Urinary bladder (tissue), 4 donors: ENCODE measurements around the gene DNAJC30. TPM values are rescaled to one million over a fixed set of nuclear protein-coding genes. Genes with fewer than 3 reads are reported as not detected.
"Not testable (repeated sequence)": the region's sequence is repeated elsewhere in the genome, so short reads cannot be mapped to it uniquely, and the experiment has no call there.

Experiments used
- DNase-seq: peaks from one replicate; pipeline ENCODE4 v3.0.0-alpha.2; 2015; ENCODE audit errors: extremely low spot score
- H3K27ac ChIP-seq: one replicate; pipeline ENCODE4 v1.5.1; 2013; ENCODE audit warnings: low read depth, mild to moderate bottlenecking, moderate library complexity
- H3K36me3 ChIP-seq: one replicate; pipeline ENCODE4 v1.6.1; 2013; ENCODE audit warnings: mild to moderate bottlenecking, moderate library complexity; ENCODE audit not compliant: insufficient read depth
- H3K4me1 ChIP-seq: one replicate; pipeline ENCODE4 v1.6.1; 2013; ENCODE audit warnings: mild to moderate bottlenecking, moderate library complexity; ENCODE audit not compliant: insufficient read depth
- H3K4me3 ChIP-seq: one replicate; pipeline ENCODE4 v1.5.1; 2013; ENCODE audit warnings: low read depth, low read length
- WGBS: extraction: QIAGEN DNeasy Blood & Tissue Kit; methylation state at CpG from one replicate; pipeline ENCODE4 v1.1.7; 2013; 5-methylcytosine and 5-hydroxymethylcytosine counted together
- polyA plus RNA-seq: library from polyadenylated mRNA; stranded (reverse); fragments of 200-250 nt; gene quantifications from one replicate; pipeline ENCODE4 v1.2.3, GENCODE V29; 2013
- total RNA-seq: library from RNA; depleted of rRNA; stranded (reverse); fragments of >200 nt; gene quantifications from one replicate; pipeline ENCODE4 v1.2.3, GENCODE V29; 2014
- donor health status: healthy with polysubstance abuse.
- donor health status: healthy.

Gene DNAJC30
- total and polyA plus RNA-seq, 2 donors = 2.6 to 11.4 TPM

DNA sequence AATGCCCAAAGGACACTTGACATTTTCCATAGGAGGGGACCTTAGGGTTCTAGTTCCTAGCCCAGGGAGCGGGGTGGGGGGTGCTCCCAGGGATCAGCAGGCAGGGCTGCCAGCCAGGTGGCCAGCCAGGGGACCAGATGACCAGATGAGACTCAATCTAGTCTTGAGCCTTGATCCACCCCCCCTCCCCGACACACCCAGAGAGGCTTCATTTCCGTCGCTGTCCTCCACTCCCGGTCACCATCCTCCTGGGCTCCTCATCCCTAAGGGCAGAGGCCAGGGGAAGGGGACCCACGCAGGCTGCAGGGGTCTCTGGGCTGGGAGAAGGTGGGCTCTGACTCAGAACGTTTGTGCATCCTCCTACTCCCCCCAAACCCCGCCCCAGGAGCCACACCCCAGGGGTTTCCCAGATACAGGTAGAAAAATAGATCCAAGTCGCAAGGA, 35.2 kb upstream of the DNAJC30 start:
- 41% methylated on average over 9 of the region's 9 CpGs for WGBS
- Histone ChIP-seq H3K4me3 (peak overlapping the region; percentile 86), H3K36me3 (no peaks in the 10 kb centered on the region), H3K27ac (no peak overlapping the region), H3K4me1 (no peaks in the 10 kb centered on the region)
- DNase-seq = no peak

DNA sequence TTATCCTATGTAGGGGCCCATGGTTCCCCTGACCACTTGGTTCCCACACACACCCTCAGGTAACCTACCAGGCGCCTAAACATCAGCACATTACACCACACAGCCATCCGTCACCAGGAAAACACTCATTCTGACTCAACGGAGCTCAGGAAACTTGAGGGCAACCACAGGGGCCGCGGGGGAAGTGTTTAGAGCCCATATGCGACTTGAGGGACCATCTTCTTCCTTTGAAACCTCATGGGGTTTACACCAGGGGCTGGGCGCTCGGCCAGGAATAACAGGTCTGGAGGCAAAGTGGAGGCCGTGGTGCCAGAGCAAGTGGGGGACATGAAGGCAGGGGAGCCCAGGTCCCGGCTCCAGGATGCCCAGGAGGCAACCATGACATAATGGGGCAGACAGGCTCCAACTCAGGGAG, 34.7 kb upstream of the DNAJC30 start:
- no peak overlapping the region for H3K4me3 ChIP-seq
- H3K4me1 ChIP-seq = no peaks in the 10 kb centered on the region
- no peaks in the 10 kb centered on the region for H3K36me3 ChIP-seq
- 68% methylated on average over 10 of the region's 10 CpGs for WGBS
- no peak overlapping the region for H3K27ac ChIP-seq
- no peak for DNase-seq

DNA sequence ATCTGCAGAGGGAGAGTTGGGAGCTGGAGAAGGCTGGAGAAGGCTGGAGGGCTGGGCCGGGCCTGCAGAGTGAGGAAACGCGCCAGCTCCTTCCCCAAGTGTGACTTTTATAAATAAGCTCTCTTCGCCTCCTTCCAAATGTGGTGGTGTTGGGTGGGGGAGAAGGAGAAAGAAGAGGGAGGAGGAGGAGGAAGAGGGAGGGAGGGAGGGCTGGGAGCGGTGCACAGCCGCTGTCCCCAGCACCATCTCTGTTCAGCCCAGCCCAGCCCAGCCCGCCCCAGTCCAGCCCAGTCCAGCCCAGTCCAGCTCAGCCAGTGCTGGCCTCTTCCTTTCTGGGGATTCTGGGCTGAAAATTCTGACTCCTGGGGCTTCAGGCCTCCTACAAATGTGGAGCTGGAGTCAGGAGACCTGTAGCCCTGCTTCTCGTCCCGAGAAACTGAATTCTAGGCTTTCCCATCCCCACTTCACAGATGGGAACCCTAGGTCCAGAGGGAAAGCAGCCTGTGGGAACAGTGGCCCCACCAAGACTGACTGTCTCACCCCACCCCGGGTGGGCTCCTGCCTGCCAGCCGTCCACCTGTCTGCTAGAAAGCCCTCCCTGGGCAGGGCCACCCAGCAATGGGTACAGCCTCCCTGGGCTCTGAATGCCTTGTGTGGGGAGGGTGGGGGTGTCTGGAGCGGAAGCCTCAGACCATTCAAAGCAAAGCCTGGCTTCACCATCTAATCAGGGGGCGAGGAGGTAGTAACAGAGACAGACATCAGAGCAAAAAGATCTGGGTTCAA, 34.0 kb upstream of the DNAJC30 start:
- WGBS = 58% methylated on average over 13 of the region's 13 CpGs
- H3K36me3 ChIP-seq = no peaks in the 10 kb centered on the region
- H3K27ac ChIP-seq = no peak overlapping the region
- H3K4me1 ChIP-seq = no peaks in the 10 kb centered on the region
- no peak overlapping the region for H3K4me3 ChIP-seq
- DNase-seq = no peak

DNA sequence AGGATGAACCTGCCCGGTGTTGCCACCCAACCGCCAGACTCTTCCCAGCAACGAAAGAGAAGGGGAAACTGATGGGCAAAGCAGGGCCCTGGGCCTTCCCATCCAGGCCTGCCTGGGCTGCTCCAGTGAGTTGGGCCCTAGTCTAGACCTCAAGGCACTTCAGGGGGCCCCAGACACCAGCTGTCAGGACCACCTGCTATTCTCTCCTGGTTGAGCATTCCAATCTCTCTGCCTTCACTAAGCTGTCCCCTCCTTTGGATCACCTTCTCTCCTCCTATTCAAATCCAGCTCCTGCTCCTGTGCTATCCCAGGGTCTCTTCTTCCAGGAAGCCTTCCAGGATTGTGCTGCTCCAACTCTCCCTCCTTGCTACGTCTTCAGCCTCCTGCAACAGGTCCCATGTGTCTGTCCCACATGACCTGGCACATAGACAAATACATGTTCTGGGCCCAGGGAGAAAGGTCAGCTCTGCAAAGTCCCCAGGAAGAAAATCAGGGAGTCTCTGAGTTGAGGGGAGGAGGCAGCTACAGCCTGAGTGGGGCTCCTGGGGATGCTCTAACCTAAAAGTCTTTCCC, 33.2 kb upstream of the DNAJC30 start:
- no peak overlapping the region for H3K4me3 ChIP-seq
- no peaks in the 10 kb centered on the region for H3K4me1 ChIP-seq
- no peak overlapping the region for H3K27ac ChIP-seq
- 69% methylated on average over 4 of the region's 4 CpGs for WGBS
- DNase-seq = no peak
- H3K36me3 ChIP-seq = no peaks in the 10 kb centered on the region

DNA sequence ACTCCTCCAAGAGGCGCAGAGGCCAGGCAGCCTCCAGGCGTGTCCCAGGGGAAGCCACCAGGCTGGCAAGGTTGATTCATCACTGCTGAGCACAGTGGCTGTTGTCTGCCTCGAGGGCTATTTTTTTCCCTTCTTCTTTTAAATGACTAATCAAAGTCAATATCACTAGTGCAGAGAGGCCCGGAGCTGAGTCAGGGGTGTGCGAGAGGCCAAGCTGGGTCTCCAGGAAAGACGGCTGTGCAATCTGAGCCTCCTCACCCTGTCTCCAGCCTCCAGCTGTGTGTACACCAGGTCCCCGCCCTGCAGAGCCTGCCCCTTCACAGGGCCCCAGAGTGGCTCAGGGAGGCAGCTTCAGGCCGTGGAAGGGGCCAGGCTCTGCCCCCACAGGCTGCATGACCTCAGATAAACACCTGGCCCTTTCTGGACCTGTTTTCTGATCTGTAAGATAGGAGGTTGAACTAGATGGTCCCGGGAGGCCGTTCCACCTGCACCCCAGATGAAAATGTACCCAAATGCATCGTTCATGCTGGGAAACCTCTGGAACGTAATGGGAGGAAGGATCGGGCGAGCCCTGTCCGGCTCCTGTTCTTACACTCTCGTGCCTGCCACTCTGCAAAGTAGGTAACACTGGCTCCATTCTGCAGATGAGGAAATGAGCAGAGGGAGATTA, 32.5 kb upstream of the DNAJC30 start:
- Histone ChIP-seq H3K4me1 (no peaks in the 10 kb centered on the region), H3K27ac (no peak overlapping the region), H3K36me3 (no peaks in the 10 kb centered on the region), H3K4me3 (no peak overlapping the region)
- DNase-seq = peak; percentile 72
- 60% methylated on average over 16 of the region's 16 CpGs for WGBS

DNA sequence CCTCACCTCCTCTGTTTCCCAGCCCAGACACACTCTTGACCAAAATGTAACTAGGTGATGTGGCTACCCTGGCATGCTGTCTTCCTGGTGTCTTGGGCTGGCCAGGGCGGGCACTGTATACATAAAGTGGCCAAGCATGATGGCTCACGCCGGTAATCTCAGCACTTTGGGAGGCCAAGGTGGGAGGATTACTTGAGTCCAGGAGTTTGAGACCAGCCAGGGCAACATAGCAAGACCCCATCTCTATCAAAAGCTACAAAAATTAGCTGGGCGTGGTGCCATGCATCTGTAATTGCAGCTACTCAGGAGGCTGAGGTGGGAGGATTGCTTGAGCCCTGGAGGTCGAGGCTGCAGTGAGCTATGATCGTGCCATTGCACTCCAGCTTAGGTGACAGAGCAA, 30.1 kb upstream of the DNAJC30 start:
- H3K4me3 ChIP-seq, DNase-seq: not testable (repeated sequence)
- WGBS = 96% methylated on average over 6 of the region's 6 CpGs

DNA sequence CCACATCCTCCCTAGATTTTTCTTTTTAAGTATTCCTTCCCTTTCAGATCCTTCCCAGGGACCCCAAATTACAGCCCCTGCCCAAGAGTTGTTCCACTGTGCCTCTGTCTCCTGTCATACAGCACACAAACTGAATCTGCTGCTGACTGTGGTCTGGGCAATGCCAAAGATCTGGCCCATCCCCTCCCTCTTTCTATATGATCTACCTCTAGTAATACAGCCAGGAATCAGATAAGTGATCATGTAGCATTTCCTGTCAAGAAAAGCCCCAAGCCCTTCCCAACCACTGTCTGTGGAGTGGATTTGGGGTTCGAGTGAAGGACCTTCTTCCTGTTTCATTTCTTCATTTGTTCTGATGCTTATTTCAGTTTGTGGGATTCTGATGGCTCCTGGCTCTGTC, 29.5 kb upstream of the DNAJC30 start:
- Histone ChIP-seq H3K36me3 (no peaks in the 10 kb centered on the region), H3K4me3 (no peak overlapping the region), H3K27ac (no peak overlapping the region), H3K4me1 (no peaks in the 10 kb centered on the region)
- no peak for DNase-seq
- WGBS = 77% methylated on average over 1 of the region's 1 CpG

More for the DNA sequence above, 30.1 kb upstream of the DNAJC30 start:
- H3K36me3 ChIP-seq, H3K4me1 ChIP-seq, H3K27ac ChIP-seq: not testable (repeated sequence)

DNA sequence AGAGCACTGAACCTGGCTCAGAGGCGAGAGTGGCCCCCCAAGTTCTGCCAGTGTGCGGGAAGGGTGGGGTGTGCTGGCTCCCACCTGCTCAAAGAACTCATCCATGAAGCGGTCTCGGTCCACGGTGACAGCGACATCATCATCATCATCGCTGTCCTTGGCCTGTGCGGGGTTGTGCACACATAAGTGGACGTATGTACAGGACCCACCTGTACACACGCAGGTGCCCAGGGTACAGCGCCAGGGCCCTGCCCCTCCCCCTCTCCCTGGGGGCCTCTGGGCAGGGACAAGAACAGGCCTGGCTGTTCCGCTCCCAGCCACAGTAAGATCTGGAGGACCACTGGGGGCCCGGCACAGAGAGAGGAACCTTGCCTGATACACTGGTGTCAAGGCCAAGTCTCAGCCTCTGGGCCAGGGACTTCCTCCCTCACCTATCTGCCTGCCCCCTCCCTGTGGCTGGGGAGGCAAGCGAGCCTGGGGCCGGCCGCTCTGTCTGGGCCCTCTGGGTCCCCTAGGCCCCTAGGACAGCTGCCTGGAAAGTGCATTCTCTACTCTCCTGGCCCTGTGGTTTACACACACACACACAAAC, 25.8 kb upstream of the DNAJC30 start:
- no peak overlapping the region for H3K4me3 ChIP-seq
- no peaks in the 10 kb centered on the region for H3K4me1 ChIP-seq
- DNase-seq = no peak
- H3K36me3 ChIP-seq = no peaks in the 10 kb centered on the region
- 96% methylated on average over 16 of the region's 16 CpGs for WGBS
- H3K27ac ChIP-seq = no peak overlapping the region

DNA sequence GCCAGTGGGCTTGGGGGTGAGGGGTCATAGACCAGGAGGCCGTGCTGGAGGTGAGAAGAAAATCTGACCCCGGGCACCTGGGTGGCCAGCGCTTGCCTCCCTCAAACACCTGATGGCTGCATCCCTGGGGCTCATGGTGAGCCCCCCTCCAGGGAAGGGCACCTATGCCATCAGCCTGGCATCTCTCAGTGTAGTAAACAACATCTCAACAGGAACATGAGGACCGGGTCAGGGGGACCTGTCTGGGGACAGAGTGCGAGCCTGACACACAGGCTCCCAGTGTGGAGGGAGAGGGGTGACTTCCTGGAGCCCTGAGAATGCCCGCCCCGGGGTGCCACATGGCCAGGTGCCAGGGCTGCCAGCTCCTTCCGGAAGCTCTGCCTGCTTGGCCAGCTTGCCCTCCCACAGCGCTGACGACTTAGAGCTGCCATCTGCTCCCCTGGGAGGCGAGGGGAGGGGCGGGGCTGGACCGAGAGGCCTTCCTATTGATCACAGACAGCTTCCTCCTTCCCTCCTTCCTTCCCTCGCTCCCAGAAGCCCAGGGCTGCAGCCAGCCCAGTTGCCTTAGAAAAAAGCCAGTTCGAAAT, 23.9 kb upstream of the DNAJC30 start:
- H3K27ac ChIP-seq = no peak overlapping the region
- WGBS = 73% methylated on average over 15 of the region's 15 CpGs

DNA sequence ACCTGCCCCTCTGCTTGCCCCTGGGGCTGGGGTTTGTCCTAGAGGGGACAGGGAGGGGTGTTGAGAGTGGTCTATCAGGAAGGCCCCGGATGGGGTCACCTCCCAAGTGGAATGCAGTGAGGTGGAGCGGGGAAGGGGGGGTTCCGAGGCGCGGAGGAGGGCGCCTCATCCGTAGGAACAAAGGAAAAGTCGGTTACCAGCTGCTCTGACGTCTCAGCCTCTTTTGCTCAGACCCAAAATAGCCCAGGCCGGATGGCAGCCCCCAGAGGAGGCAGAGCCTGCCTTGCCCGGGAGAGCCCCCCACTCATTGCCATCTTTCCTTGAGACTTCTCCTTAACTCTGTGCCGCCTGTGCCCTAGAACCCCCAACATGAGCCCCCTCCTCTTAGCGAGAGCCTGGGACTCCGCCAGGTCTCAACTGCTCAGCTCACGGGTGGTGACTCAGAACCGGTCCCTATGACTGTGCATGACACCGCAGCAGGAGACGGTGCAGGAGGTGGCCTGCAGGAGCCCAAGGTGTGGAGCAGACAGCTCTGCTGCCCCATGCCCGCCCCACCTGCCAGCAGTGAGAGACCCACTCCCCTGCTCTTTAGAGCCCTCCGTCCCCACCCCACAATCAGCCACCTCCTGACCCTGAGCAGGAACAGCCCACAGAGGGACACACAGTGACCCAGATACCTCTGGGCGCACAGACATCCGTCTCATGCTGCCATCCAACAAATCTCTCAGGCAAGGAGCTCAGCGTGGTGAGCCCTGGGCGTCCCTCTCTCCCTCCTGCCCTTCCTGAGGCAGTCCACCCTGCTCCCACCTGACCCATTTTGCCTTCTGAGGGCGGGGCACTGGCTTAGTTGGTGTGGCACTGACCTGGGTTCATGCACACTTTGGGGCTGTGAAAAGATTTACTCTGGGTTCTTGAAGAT, 23.1 kb upstream of the DNAJC30 start:
- 82% methylated on average over 25 of the region's 25 CpGs for WGBS
- no peaks in the 10 kb centered on the region for H3K4me1 ChIP-seq
- H3K27ac ChIP-seq = no peak overlapping the region
- DNase-seq = no peak
- no peaks in the 10 kb centered on the region for H3K36me3 ChIP-seq
- H3K4me3 ChIP-seq = no peak overlapping the region

More for the DNA sequence above, 23.9 kb upstream of the DNAJC30 start:
- Histone ChIP-seq H3K36me3 (no peaks in the 10 kb centered on the region), H3K4me1 (no peaks in the 10 kb centered on the region), H3K4me3 (no peak overlapping the region)
- DNase-seq = no peak

DNA sequence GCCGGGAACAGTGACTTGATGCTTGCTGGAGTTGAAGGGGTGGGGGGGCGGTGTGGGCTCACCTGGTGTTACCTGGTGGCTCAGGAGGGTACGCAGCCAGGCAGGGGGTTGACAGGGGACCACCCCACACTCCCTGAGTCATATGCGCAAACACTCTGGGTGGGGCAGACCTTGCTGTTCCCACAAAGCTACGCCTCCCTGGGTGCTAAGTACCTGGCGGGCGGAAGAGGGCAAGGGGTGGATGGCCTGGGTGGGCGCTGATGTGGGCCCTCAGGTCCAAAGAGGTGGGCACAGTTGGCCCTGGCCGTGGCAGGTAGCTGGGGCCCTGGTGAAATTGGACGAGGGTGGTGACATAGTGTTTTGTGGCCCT, 22.3 kb upstream of the DNAJC30 start:
- WGBS = 86% methylated on average over 10 of the region's 10 CpGs
- no peaks in the 10 kb centered on the region for H3K36me3 ChIP-seq
- H3K4me1 ChIP-seq = no peaks in the 10 kb centered on the region
- no peak overlapping the region for H3K4me3 ChIP-seq
- DNase-seq = no peak
- H3K27ac ChIP-seq = no peak overlapping the region

DNA sequence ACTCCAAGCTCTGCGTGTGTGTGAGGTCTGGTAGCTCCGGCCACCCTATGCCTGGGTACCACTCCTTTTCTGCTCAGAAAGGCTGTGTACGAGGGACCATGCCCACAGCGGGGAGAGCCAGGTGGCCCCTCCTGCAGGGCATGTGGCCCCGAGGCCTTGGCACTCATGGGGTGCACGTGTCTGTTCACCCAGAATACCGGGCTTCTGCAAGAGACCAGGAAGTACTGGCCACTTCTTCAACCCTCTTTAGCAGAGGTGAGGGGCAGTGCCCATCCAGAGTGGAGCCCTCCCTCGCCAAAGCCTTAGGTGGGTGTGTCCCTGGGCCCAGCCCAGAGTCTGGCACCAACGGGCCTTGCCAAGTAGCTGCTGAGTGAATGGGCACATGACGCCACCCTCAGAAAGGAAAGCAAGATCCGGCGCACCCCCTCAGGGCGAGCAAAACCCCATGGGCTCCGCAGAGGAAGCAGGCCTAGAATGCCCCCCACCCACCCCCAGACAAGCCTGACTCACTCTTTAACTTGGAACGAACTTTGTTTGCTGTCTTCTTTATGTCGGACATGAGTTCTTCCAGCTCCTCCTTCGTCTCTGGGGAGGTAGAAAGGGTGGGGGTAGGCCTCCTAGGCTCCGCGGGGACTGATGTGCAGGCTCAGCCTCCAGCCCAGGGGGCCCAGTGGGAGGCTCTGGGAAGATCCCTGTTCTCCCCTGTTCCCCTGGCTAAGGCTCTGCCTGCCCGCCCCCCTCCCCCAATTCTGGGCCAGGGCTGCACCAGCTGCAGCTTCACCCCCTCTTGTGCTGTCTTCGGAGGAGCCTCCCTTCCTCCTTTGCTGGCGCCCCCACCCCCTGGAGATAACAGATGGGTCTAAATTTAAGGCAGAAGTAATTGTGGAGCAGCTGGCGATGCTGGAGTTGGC, 21.6 kb upstream of the DNAJC30 start:
- no peak overlapping the region for H3K27ac ChIP-seq

More for the DNA sequence above, 21.6 kb upstream of the DNAJC30 start:
- no peak overlapping the region for H3K4me3 ChIP-seq
- no peaks in the 10 kb centered on the region for H3K4me1 ChIP-seq
- no peaks in the 10 kb centered on the region for H3K36me3 ChIP-seq
- WGBS = 63% methylated on average over 23 of the region's 23 CpGs
- no peak for DNase-seq
